MM.1S (cell line): Measurements from ENCODE around the gene CAPN15.

Experiments
- CTCF ChIP-seq: fragments of 300-600 bp; sonication (generic); IDR thresholded peaks from 2 replicates; pipeline ENCODE4 v1.5.1; 2016; ENCODE audit warnings: antibody characterized with exemption, low read length, mixed read lengths
- EZH2phosphoT487 ChIP-seq: fragments of 300-600 bp; sonication (generic); IDR thresholded peaks from 2 replicates; pipeline ENCODE4 v1.6.1; 2018; ENCODE audit warnings: antibody characterized with exemption, low read length

- TF ChIP-seq EZH2phosphoT487 (no peak), CTCF (no peak)
Observed at GRCh38 chr16:516301-516700, 11.2 kb upstream of the CAPN15 start.
